Measurements from ENCODE around the gene FTCDNL1.

DNA sequence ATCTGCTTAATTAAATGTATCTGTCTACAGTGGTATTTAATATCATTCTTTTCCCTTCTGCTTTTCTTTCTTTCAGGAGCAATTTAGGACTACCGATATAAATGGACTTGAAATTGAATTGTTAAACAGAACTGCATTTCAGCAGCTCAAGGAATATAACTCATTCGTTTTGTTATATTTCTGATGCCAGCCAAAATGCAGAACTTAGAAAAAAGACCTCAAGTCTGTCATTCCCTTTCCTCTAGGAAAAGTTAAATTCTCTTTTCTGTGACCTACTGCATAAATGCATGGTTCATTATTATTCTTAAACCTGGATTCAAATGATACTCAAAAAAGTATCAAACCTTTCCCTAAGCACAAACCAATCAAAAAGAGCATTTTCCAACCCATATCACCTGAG, 21.4 kb downstream of the FTCDNL1 start:
- TF ChIP-seq CTCF (IDR thresholded peaks at IDR 0.05) (no peak), POLR2A (IDR thresholded peaks at IDR 0.05) (no peak)

Measured in body of pancreas (tissue), 4 donors.